Spleen (tissue), 11 donors: ENCODE data around the gene VANGL2. TPM values are rescaled to one million over a fixed set of nuclear protein-coding genes. Genes with fewer than 3 reads are reported as not detected.

Source experiments
- DNase-seq: peaks from one replicate; pipeline ENCODE4 v3.0.0-alpha.2; 2020
- H3K27ac ChIP-seq, 8 donors: fragments of 200-600 bp; sonication (generic) in 7 of 8; 1 replicate in 4 of 8; 2 replicates in 4 of 8; pipeline versions ENCODE4 v1.5.0 to v1.8.0; 2016 to 2021; ENCODE audit warnings: inconsistent platforms in 4 of 8, mild to moderate bottlenecking in 4 of 8, moderate library complexity in 1 of 8
- H3K27me3 ChIP-seq, 7 donors: fragments of 200-600 bp; sonication (generic) in 6 of 7; replicated peaks in 1 of 7; 1 replicate in 4 of 7; 2 replicates in 3 of 7; pipeline versions ENCODE4 v1.5.0 to v1.8.0; 2016 to 2021; ENCODE audit warnings: inconsistent platforms in 3 of 7, mild to moderate bottlenecking in 1 of 7
- H3K36me3 ChIP-seq, 6 donors: fragments of 200-600 bp; sonication (generic) in 5 of 6; 1 replicate in 4 of 6; 2 replicates in 2 of 6; pipeline versions ENCODE4 v1.5.0 to v1.8.0; 2016 to 2021; ENCODE audit warnings: inconsistent platforms in 2 of 6
- H3K4me1 ChIP-seq, 6 donors: fragments of 200-600 bp; sonication (generic) in 5 of 6; 1 replicate in 3 of 6; 2 replicates in 3 of 6; pipeline versions ENCODE4 v1.5.0 to v1.8.0; 2016 to 2021; ENCODE audit warnings: inconsistent platforms in 3 of 6
- H3K4me3 ChIP-seq, 8 donors: fragments of 200-600 bp; sonication (generic) in 7 of 8; 1 replicate in 4 of 8; 2 replicates in 4 of 8; pipeline versions ENCODE4 v1.5.0 to v1.8.0; 2016 to 2021; ENCODE audit warnings: inconsistent platforms in 4 of 8, mild to moderate bottlenecking in 4 of 8, moderate library complexity in 2 of 8
- H3K9me3 ChIP-seq, 8 donors: fragments of 200-600 bp; sonication (generic) in 7 of 8; 1 replicate in 4 of 8; 2 replicates in 4 of 8; pipeline versions ENCODE4 v1.5.0 to v1.8.0; 2016 to 2021; ENCODE audit warnings: inconsistent platforms in 4 of 8
- CTCF ChIP-seq, 11 experiments: fragments of 200-600 bp in 7 of 11; fragments of 450-650 bp in 4 of 11; sonication (generic) in 4 of 11; IDR thresholded peaks in 8 of 11; conservative IDR thresholded peaks in 3 of 11; 1 replicate in 7 of 11; 2 replicates in 4 of 11; pipeline versions ENCODE4 v1.4.0 to v1.8.0; 2016 to 2021; ENCODE audit warnings: antibody characterized with exemption in 11 of 11, inconsistent platforms in 4 of 11, mild to moderate bottlenecking in 1 of 11
- POLR2A ChIP-seq, 3 donors: fragments of 450-650 bp; IDR thresholded peaks; one replicate each; pipeline ENCODE4 v1.5.1; 2017; ENCODE audit warnings: antibody characterized with exemption in 3 of 3, mild to moderate bottlenecking in 1 of 3
- POLR2AphosphoS5 ChIP-seq, 3 donors: sonication (generic); formaldehyde crosslinking; IDR thresholded peaks; one replicate each; pipeline ENCODE4 v1.5.1; 2017; ENCODE audit warnings: antibody characterized with exemption in 3 of 3
- WGBS, 5 donors: extraction: QIAGEN DNeasy Blood & Tissue Kit in 3 of 5; methylation state at CpG; one replicate each; pipeline versions ENCODE4 v1.1.5 to v1.1.7; 2013 to 2018; 5-methylcytosine and 5-hydroxymethylcytosine counted together
- intact Hi-C: fragments of 100-400 bp; cut with DNase I; formaldehyde crosslinking; loops from one replicate; pipeline ENCODE4 v1.15.0; 2023; ENCODE audit warnings: low total_unique reads
- polyA plus RNA-seq, 3 donors: library from polyadenylated mRNA; stranded (reverse); fragments of 200-250 nt; gene quantifications; one replicate each; pipeline ENCODE4 v1.2.1, GENCODE V29; 2013
- total RNA-seq, 7 donors: library from RNA; depleted of rRNA in 3 of 7; stranded (reverse); fragments of >200 nt in 3 of 7; fragmentation: NEBNext Ultra II Directional in 4 of 7; extraction: Animal tissue kit (Norgen Biotek cat#: 25700) in 4 of 7; gene quantifications; one replicate each; pipeline versions ENCODE4 v1.1.0 to v1.2.1, GENCODE V29; 2016 to 2021
- donor health status: healthy with polysubstance abuse.
- donor health status: DM: no; HTN: no; CAD: no; lungs with moderate emphysema.
- donor health status: DM: no; HTN: no; CAD: no.
- donor health status: Bipolar disorder and iron deficiency.
- donor health status: healthy.
- donor health status: DM: no; HTN: no; CAD: no.
- donor health status: DM: yes; HTN: yes; CAD: no.

Gene VANGL2
- total and polyA plus RNA-seq, 10 donors: 0.65 to 7.7 (median 2.0) TPM

GRCh38 chr1:160363010-160363409 lies 37.4 kb upstream of the VANGL2 start:
- no peaks in the 10 kb centered on the region for H3K27me3 ChIP-seq
- H3K4me3 ChIP-seq: no peak overlapping the region
- peaks cover 3 to 37% (median 25%) of the 10 kb centered on the region in 6 donors for H3K36me3 ChIP-seq
- no peaks in the 10 kb centered on the region for H3K4me1 ChIP-seq
- no peaks in the 10 kb centered on the region for H3K9me3 ChIP-seq
- WGBS, 5 donors: 61 to 75% (median 74%) methylated on average over 5 of the region's 5 CpGs
- no peak for DNase-seq
- intact Hi-C loops: no loop called here
- TF ChIP-seq CTCF (IDR thresholded peaks at IDR 0.05 in 8 of 11, conservative IDR thresholded peaks at IDR 0.05 in 3 of 11) (no peak), POLR2AphosphoS5 (IDR thresholded peaks at IDR 0.05) (no peak), POLR2A (IDR thresholded peaks at IDR 0.05) (no peak)
- no peak overlapping the region for H3K27ac ChIP-seq

GRCh38 chr1:160363951-160364735 lies 36.2 kb upstream of the VANGL2 start:
- H3K4me1 ChIP-seq: no peaks in the 10 kb centered on the region
- H3K27me3 ChIP-seq: no peaks in the 10 kb centered on the region
- TF ChIP-seq POLR2A (IDR thresholded peaks at IDR 0.05) (no peak), POLR2AphosphoS5 (IDR thresholded peaks at IDR 0.05) (no peak), CTCF (IDR thresholded peaks at IDR 0.05 in 8 of 11, conservative IDR thresholded peaks at IDR 0.05 in 3 of 11) (no peak)
- no peak overlapping the region for H3K4me3 ChIP-seq
- intact Hi-C loops: no loop called here
- no peaks in the 10 kb centered on the region for H3K9me3 ChIP-seq
- no peak overlapping the region for H3K27ac ChIP-seq
- 73 to 83% (median 79%) methylated on average over 12 of the region's 12 CpGs for WGBS, 5 donors
- H3K36me3 ChIP-seq: peaks cover 0 to 25% (median 16%) of the 10 kb centered on the region in 6 donors
- no peak for DNase-seq

GRCh38 chr1:160365325-160365724 lies 35.0 kb upstream of the VANGL2 start:
- H3K27me3 ChIP-seq: peaks cover 0 to under 1% (median 0%) of the 10 kb centered on the region in 7 donors
- H3K4me1 ChIP-seq: no peaks in the 10 kb centered on the region
- TF ChIP-seq CTCF (IDR thresholded peaks at IDR 0.05 in 8 of 11, conservative IDR thresholded peaks at IDR 0.05 in 3 of 11) (no peak), POLR2A (IDR thresholded peaks at IDR 0.05) (no peak), POLR2AphosphoS5 (IDR thresholded peaks at IDR 0.05) (no peak)
- H3K27ac ChIP-seq: no peak overlapping the region
- WGBS, 5 donors: 90 to 100% (median 100%) methylated on average over 1 of the region's 1 CpG
- intact Hi-C loops: no loop called here
- no peak for DNase-seq
- H3K36me3 ChIP-seq: peaks cover 0 to 14% (median 4%) of the 10 kb centered on the region in 6 donors
- H3K9me3 ChIP-seq: no peaks in the 10 kb centered on the region
- no peak overlapping the region for H3K4me3 ChIP-seq

- no peak within 1 kb of the TSS for H3K4me3 ChIP-seq
- H3K27ac ChIP-seq: no peak within 1 kb of the TSS
- H3K4me1 ChIP-seq: no peaks in the 10 kb centered on the region
- DNase-seq: no peak
- intact Hi-C loops: no loop called here
- TF ChIP-seq CTCF (IDR thresholded peaks at IDR 0.05 in 8 of 11, conservative IDR thresholded peaks at IDR 0.05 in 3 of 11) (no peak), POLR2A (IDR thresholded peaks at IDR 0.05) (no peak)
- H3K9me3 ChIP-seq: no peaks in the 10 kb centered on the region
- WGBS, 5 donors: 75 to 90% (median 81%) methylated on average over 10 to 15 of the region's 15 CpGs
- no peaks in the 10 kb centered on the region for H3K36me3 ChIP-seq
- peaks cover 0 to 13% (median 0%) of the 10 kb centered on the region in 7 donors for H3K27me3 ChIP-seq
Measured at GRCh38 chr1:160366731-160367515, 33.4 kb upstream of the VANGL2 start, which contains the start of gene NHLH1. NHLH1 (plus strand) TSS chr1:160367071; CDS start chr1:160370732, 3,661 bp downstream.
